Coronary artery (tissue), 2 donors: Measurements from ENCODE around the gene UCHL1.

ENCODE experiments used
- DNase-seq: peaks from one replicate; pipeline ENCODE4 v3.0.0-alpha.2; 2017; ENCODE audit warnings: low spot score
- H3K27ac ChIP-seq, 2 donors: fragments of 200-600 bp; sonication (generic); one replicate each; pipeline ENCODE4 v1.5.1; 2016 to 2019
- H3K4me3 ChIP-seq: fragments of 200-600 bp; sonication (generic); 2 replicates; pipeline ENCODE4 v1.5.1; 2016; ENCODE audit warnings: mild to moderate bottlenecking, moderate library complexity
- CTCF ChIP-seq: fragments of 200-600 bp; sonication (generic); IDR thresholded peaks from one replicate; pipeline ENCODE4 v1.5.1; 2019; ENCODE audit warnings: antibody characterized with exemption

Gene UCHL1

DNA sequence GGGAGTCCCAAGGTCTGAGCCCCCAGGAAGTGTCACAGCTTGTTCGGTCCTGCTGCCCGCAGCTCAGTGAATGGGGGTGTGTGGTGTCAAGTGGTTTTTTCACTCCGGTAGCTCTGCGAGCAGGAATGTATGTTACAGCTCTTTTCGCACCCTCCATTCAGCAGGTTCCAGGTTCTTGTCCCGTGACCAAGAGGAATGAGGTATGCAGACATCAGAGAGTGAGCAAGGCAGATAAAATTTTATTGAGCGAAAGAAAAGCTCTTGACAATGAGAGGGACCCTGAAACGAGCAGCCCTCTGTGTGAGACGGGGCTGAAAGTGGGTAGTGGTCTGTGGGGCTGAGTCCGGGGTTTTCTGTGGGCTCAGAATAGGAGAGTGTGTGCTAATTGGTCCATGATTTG is 31.5 kb downstream of the UCHL1 start:
- H3K4me3 ChIP-seq, result no peak overlapping the region
- H3K27ac ChIP-seq, result no peak overlapping the region
- no peak for TF ChIP-seq CTCF
- no peak for DNase-seq

GRCh38 chr4:41290479-41290878 is 33.8 kb downstream of the UCHL1 start:
- no peak for TF ChIP-seq CTCF
- no peak for DNase-seq

GRCh38 chr4:41294445-41295062 is 37.8 kb downstream of the UCHL1 start:
- Histone ChIP-seq H3K27ac (no peak overlapping the region), H3K4me3 (no peak overlapping the region)
- DNase-seq, result no peak
- no peak for TF ChIP-seq CTCF

More at GRCh38 chr4:41290479-41290878, 33.8 kb downstream of the UCHL1 start:
- Histone ChIP-seq H3K27ac (no peak overlapping the region), H3K4me3 (no peak overlapping the region)

DNA sequence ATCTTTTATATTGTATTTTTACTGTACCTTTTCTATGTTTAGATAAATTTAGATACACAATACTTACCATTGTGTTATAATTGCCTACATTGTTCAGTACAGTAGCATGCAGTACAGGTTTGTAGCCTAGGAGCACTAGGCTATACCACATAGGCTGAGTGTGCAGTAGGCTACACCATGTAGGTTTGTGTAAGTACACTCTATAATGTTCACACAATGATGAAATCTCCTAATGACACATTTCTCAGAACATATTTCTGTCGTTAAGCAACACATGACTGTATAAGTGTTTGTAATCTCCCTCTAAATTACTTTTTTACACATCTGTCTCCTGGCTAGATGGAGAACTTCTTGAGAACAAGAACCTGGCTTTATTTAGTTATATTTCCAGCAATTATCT is 40.3 kb downstream of the UCHL1 start:
- H3K4me3 ChIP-seq, result no peak overlapping the region
- TF ChIP-seq CTCF, result no peak
- no peak overlapping the region for H3K27ac ChIP-seq
- DNase-seq, result no peak

- no peak for TF ChIP-seq CTCF
- no peak overlapping the region for H3K4me3 ChIP-seq
- DNase-seq, result no peak
- no peak overlapping the region for H3K27ac ChIP-seq
Observed at GRCh38 chr4:41297832-41298231, 41.1 kb downstream of the UCHL1 start.

DNA sequence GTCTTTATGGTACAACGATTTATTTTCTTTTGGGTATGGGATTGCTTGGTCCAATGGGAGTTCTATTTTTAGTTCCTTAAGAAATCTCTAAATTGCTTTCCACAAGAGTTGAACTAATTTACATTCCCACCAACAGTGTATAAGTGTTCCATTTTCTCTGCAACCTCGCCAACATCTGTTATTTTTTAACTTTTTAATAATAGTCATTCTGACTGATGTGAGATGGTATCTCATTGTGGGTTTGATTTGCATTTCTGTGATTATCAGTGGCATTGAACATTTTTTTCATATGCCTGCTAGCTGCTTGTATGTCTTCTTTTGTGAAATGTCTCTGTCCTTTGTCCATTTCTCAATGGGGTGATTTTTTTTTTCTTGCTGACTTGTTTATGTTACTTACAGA is 42.8 kb downstream of the UCHL1 start:
- Histone ChIP-seq H3K27ac (no peak overlapping the region), H3K4me3 (no peak overlapping the region)
- DNase-seq, result no peak
- TF ChIP-seq CTCF, result no peak

DNA sequence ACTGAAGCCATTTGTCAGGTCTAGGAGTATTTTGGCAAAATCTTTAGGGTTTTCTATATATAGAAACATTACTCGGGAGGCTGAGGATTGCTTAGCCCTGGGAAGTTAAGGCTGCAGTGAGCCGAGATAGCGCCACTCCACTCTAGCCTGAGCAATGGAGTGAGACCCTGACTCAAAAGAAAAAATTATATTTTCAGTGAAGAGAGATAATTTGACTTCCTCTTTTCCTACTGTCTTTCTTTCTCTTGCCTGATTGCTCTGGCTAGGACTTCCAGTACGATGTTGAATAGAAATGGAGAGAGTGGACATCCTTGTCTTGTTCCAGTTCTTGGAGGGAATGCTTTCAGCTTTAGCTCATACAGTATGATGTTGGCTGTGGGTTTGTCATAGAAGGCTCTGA is 44.4 kb downstream of the UCHL1 start:
- no peak for TF ChIP-seq CTCF
- H3K4me3 ChIP-seq, result no peak overlapping the region
- no peak for DNase-seq
- no peak overlapping the region for H3K27ac ChIP-seq
